ENCODE results near the gene NCAPG. TPM values are rescaled to one million over a fixed set of nuclear protein-coding genes. Genes with fewer than 3 reads are reported as not detected.

The NCAPG gene
- total and polyA plus RNA-seq, 2 of the 4 experiments (the other 2 are of a cell fraction) = 10.9 to 26.7 TPM

DNA sequence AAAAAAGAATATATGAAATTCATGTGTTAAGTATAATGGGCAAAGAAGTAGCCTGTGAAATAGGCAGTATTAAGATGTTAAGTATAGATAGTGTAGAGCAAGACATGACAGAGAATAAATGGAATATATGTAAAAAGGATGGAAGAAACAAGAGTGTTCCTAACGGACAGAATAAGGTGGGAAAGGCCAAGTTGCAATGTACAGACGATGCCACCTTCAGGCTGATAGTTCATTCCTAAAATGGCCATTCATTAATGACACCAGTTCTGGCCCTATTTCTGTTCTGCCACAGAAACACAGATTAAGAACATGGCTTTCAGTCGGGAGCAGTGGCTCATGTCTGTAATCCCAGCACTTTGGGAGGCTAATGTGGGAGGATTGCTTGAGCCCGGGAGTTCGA lies 24.9 kb upstream of the NCAPG start:
- Histone ChIP-seq H2AK5ac (ENCODE audit: low read depth, low read length) (no peak overlapping the region), H3K79me1 (ENCODE audit: low read depth in 1 of 2, low read length in 2 of 2) (no peaks in the 10 kb centered on the region; a peak in 1 of 4 replicates), H3K4ac (ENCODE audit: low read depth, low read length) (no peak overlapping the region), H3K23ac (ENCODE audit: low read depth, low read length) (no peak overlapping the region), H2BK15ac (ENCODE audit: low read depth, low read length) (no peak overlapping the region), H3K56ac (ENCODE audit: extremely low read depth, insufficient read depth, low read length) (no peak overlapping the region), H3K4me1 (ENCODE audit: control insufficient read depth, insufficient read depth, low read length) (peaks cover 8% of the 10 kb centered on the region; the same call in 1 of the 2 replicates), H3K36me3 (ENCODE audit: control insufficient read depth, insufficient read depth, low read length) (no peaks in the 10 kb centered on the region), H2BK120ac (ENCODE audit: low read depth, low read length) (no peak overlapping the region), H3K4me2 (ENCODE audit: low read depth, low read length) (no peak overlapping the region), H3K4me3 (ENCODE audit: insufficient read depth, low read depth, low read length) (no peak overlapping the region), H4K91ac (ENCODE audit: insufficient read depth, low read depth, low read length) (no peak overlapping the region), H3K27me3 (ENCODE audit: control insufficient read depth, insufficient read depth, low read length) (peaks cover 11% of the 10 kb centered on the region), H4K5ac (ENCODE audit: low read depth, low read length) (no peak overlapping the region), H4K8ac (ENCODE audit: low read depth in 2 of 2, low read length in 2 of 2) (no peak overlapping the region), H3K27ac (ENCODE audit: insufficient read depth, low read length) (no peak overlapping the region), H3K18ac (ENCODE audit: low read depth, low read length) (no peak overlapping the region), H2AK9ac (replicated peaks; ENCODE audit: low read depth, low read length, poor library complexity) (no peak overlapping the region), H3K9ac (ENCODE audit: low read depth, low read length) (no peak overlapping the region), H2AFZ (replicated peaks; ENCODE audit: low read length, poor library complexity) (no peak overlapping the region), H3K9me1 (ENCODE audit: insufficient read depth, low read length) (no peaks in the 10 kb centered on the region), H3K14ac (replicated peaks; ENCODE audit: low read depth, low read length) (no peak overlapping the region), H3K9me3 (ENCODE audit: control insufficient read depth, insufficient read depth, low read length) (no peaks in the 10 kb centered on the region), H2BK20ac (ENCODE audit: low read depth, low read length) (no peak overlapping the region), H4K20me1 (ENCODE audit: insufficient read depth, low read length) (no peaks in the 10 kb centered on the region), H2BK5ac (ENCODE audit: low read depth, low read length, poor library complexity, severe bottlenecking) (no peak overlapping the region)
- dilution Hi-C loops (cut with HindIII; ENCODE audit: low sequenced_read_pairs, unreplicated experiment) = no loop called here
- ChIA-PET CTCF (interaction anchor here (0.6 kb wide), 1 partner anchor 49 kb away, joined by 5 read pairs; no protein-coding TSS in a partner anchor), POLR2A (ENCODE audit: unreplicated experiment) (interaction anchor here (0.6 kb wide), 1 partner anchor 16 kb away, joined by 6 read pairs; no protein-coding TSS in a partner anchor)
- WGBS, 2 experiments (ENCODE audit: extremely low coverage in 2 of 2, insufficient read length in 1 of 2) = no CpG with 5 or more reads among the region's 5 CpGs
- intact Hi-C loops (cut with micrococcal nuclease) = no loop called here
- in situ Hi-C loops (cut with MboI; ENCODE audit: low sequenced_read_pairs) = no loop called here
- TF ChIP-seq, protein P1, sequence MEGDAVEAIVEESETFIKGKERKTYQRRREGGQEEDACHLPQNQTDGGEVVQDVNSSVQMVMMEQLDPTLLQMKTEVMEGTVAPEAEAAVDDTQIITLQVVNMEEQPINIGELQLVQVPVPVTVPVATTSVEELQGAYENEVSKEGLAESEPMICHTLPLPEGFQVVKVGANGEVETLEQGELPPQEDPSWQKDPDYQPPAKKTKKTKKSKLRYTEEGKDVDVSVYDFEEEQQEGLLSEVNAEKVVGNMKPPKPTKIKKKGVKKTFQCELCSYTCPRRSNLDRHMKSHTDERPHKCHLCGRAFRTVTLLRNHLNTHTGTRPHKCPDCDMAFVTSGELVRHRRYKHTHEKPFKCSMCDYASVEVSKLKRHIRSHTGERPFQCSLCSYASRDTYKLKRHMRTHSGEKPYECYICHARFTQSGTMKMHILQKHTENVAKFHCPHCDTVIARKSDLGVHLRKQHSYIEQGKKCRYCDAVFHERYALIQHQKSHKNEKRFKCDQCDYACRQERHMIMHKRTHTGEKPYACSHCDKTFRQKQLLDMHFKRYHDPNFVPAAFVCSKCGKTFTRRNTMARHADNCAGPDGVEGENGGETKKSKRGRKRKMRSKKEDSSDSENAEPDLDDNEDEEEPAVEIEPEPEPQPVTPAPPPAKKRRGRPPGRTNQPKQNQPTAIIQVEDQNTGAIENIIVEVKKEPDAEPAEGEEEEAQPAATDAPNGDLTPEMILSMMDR (conservative IDR thresholded peaks at IDR 0.05; ENCODE audit: low read depth, low read length) = no peak
- no peak for TF ChIP-seq CHD1 (IDR thresholded peaks at IDR 0.05; ENCODE audit: low read depth, low read length)
- no peak for TF ChIP-seq ELK1 (IDR thresholded peaks at IDR 0.05; ENCODE audit: borderline replicate concordance, low read depth, low read length)
- TF ChIP-seq, protein P2, sequence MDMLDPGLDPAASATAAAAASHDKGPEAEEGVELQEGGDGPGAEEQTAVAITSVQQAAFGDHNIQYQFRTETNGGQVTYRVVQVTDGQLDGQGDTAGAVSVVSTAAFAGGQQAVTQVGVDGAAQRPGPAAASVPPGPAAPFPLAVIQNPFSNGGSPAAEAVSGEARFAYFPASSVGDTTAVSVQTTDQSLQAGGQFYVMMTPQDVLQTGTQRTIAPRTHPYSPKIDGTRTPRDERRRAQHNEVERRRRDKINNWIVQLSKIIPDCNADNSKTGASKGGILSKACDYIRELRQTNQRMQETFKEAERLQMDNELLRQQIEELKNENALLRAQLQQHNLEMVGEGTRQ (IDR thresholded peaks at IDR 0.05; ENCODE audit: low read depth, low read length) = no peak
- no peak for TF ChIP-seq CEBPB (IDR thresholded peaks at IDR 0.05; ENCODE audit: low read depth, low read length)
- no peak for TF ChIP-seq MXI1 (IDR thresholded peaks at IDR 0.05; ENCODE audit: borderline replicate concordance, low read depth, low read length)
- no peak for TF ChIP-seq MAZ (IDR thresholded peaks at IDR 0.05; ENCODE audit: borderline replicate concordance, low read depth, low read length)
- TF ChIP-seq NFE2L2 (IDR thresholded peaks at IDR 0.05; ENCODE audit: low read depth, low read length) = no peak
- no TSS peak for BruUV-seq (replicated peaks)
- DNase-seq = no peak
- no peak for ATAC-seq (ENCODE audit: low read depth)
